ENCODE results near the gene MYOF.

- TF ChIP-seq, protein P1, sequence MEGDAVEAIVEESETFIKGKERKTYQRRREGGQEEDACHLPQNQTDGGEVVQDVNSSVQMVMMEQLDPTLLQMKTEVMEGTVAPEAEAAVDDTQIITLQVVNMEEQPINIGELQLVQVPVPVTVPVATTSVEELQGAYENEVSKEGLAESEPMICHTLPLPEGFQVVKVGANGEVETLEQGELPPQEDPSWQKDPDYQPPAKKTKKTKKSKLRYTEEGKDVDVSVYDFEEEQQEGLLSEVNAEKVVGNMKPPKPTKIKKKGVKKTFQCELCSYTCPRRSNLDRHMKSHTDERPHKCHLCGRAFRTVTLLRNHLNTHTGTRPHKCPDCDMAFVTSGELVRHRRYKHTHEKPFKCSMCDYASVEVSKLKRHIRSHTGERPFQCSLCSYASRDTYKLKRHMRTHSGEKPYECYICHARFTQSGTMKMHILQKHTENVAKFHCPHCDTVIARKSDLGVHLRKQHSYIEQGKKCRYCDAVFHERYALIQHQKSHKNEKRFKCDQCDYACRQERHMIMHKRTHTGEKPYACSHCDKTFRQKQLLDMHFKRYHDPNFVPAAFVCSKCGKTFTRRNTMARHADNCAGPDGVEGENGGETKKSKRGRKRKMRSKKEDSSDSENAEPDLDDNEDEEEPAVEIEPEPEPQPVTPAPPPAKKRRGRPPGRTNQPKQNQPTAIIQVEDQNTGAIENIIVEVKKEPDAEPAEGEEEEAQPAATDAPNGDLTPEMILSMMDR (IDR thresholded peaks at IDR 0.05) = no peak
- TF ChIP-seq POLR2AphosphoS5 (IDR thresholded peaks at IDR 0.05; ENCODE audit: low read depth, low read length) = no peak
- TF ChIP-seq, protein P2, sequence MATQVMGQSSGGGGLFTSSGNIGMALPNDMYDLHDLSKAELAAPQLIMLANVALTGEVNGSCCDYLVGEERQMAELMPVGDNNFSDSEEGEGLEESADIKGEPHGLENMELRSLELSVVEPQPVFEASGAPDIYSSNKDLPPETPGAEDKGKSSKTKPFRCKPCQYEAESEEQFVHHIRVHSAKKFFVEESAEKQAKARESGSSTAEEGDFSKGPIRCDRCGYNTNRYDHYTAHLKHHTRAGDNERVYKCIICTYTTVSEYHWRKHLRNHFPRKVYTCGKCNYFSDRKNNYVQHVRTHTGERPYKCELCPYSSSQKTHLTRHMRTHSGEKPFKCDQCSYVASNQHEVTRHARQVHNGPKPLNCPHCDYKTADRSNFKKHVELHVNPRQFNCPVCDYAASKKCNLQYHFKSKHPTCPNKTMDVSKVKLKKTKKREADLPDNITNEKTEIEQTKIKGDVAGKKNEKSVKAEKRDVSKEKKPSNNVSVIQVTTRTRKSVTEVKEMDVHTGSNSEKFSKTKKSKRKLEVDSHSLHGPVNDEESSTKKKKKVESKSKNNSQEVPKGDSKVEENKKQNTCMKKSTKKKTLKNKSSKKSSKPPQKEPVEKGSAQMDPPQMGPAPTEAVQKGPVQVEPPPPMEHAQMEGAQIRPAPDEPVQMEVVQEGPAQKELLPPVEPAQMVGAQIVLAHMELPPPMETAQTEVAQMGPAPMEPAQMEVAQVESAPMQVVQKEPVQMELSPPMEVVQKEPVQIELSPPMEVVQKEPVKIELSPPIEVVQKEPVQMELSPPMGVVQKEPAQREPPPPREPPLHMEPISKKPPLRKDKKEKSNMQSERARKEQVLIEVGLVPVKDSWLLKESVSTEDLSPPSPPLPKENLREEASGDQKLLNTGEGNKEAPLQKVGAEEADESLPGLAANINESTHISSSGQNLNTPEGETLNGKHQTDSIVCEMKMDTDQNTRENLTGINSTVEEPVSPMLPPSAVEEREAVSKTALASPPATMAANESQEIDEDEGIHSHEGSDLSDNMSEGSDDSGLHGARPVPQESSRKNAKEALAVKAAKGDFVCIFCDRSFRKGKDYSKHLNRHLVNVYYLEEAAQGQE (IDR thresholded peaks at IDR 0.05; ENCODE audit: insufficient read depth in 1 of 2, low read depth in 2 of 2, low read length in 1 of 2) = no peak
These were observed 18.2 kb downstream of the MYOF start for GRCh38 chr10:93463723-93464476.
